ENCODE results near the gene RRAD. TPM values are rescaled to one million over a fixed set of nuclear protein-coding genes. Genes with fewer than 3 reads are reported as not detected.

The RRAD gene
- total RNA-seq, 1 donor from 2014 or later: 12.1 TPM

DNA sequence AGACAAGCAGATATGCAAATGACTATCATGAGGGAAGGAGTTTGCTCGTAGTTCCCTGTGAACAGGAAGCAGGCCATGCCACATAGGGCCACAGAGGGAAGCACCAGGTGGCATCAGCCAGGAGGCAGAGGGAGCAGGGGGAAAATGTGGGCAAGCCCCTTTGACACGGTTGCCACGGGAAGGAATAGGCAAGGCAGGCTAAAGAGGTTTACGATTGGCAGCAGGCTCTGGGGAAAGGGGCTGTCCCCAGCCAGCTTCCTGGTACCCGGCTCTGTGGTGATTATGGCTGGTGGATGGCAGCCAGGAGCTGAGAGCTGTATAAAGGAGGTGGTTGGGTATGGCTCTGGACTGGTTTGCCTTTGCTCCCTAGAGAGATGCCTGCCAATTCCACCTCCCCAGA lies 36.6 kb upstream of the RRAD start:
- Histone ChIP-seq H3K4me1 (ENCODE audit: insufficient read depth, low read length) (no peaks in the 10 kb centered on the region), H3K4me2 (ENCODE audit: low read length) (no peak overlapping the region), H3K9ac (ENCODE audit: low read length) (no peak overlapping the region), H3K4me3 (ENCODE audit: insufficient read depth, low read depth, low read length) (no peak overlapping the region), H2AFZ (ENCODE audit: low read depth, low read length) (no peak overlapping the region), H3K27me3 (ENCODE audit: insufficient read depth, low read length) (peaks cover 12% of the 10 kb centered on the region), H3K9me3 (ENCODE audit: insufficient read depth, low read depth, low read length) (no peaks in the 10 kb centered on the region), H3K36me3 (ENCODE audit: insufficient read depth, low read length) (no peaks in the 10 kb centered on the region), H3K79me2 (ENCODE audit: insufficient read depth, low read length) (no peaks in the 10 kb centered on the region), H3K27ac (ENCODE audit: low read depth, low read length) (no peak overlapping the region), H4K20me1 (ENCODE audit: insufficient read depth, low read length) (no peaks in the 10 kb centered on the region)
- Mint-ChIP-seq H3K4me1 (ENCODE audit: low read depth, unreplicated experiment) (no peaks in the 10 kb centered on the region), H3K4me3 (ENCODE audit: unreplicated experiment) (no peak overlapping the region), H3K9me3 (ENCODE audit: unreplicated experiment) (peaks cover 1% of the 10 kb centered on the region), H3K27ac (ENCODE audit: unreplicated experiment) (peak overlapping the region; percentile 53), H3K36me3 (ENCODE audit: low read depth, unreplicated experiment) (peaks cover 2% of the 10 kb centered on the region), H3K27me3 (ENCODE audit: low read depth, unreplicated experiment) (peaks cover 42% of the 10 kb centered on the region)
- DNase-seq (ENCODE audit: low read depth) (no peak), FAIRE-seq (no peak)
- no peak for TF ChIP-seq EZH2 (IDR thresholded peaks at IDR 0.05; ENCODE audit: insufficient read depth, low read length)

DNA sequence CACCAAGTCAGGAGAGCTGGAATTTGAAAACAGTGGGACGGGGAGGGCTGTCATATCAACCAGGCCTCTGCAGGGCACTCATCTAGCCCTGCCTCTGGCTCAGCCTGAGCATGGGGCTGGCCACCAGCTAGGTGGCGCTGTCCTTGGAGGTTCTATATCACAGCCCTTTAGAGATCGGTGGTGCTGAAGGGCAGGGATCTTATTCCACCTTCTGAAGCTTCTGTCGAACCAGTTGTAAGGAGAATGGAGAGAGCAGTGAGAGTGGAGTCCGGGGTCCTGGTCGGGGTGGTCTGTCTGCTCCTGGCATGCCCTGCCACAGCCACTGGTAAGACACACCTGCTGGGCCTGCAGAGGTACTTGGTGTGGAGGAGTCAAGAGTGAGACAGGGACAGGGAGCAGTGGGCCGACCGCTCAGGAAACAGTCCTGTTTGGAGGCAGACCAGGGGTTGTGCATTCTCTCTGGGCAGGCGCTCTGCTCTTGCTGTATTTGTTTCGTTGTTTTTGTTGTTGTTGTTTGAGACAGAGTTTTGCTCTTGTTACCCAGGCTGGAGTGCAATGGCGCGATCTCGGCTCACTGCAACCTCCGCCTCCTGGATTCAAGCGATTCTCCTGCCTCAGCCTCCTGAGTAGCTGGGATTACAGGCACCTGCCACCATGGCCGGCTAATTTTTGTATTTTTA lies 35.9 kb upstream of the RRAD start, which contains the start of gene CES3:
Gene CES3, plus strand, starts transcription at position 202 of the 680 bp plus-strand sequence. Its CDS starts 42 bp downstream, at position 244.
- Histone ChIP-seq H3K27ac (ENCODE audit: low read depth, low read length) (no peak within 1 kb of the TSS), H3K9me3 (ENCODE audit: insufficient read depth, low read depth, low read length) (no peaks in the 10 kb centered on the region), H3K4me1 (ENCODE audit: insufficient read depth, low read length) (no peaks in the 10 kb centered on the region), H3K79me2 (ENCODE audit: insufficient read depth, low read length) (no peaks in the 10 kb centered on the region), H3K9ac (ENCODE audit: low read length) (no peak within 1 kb of the TSS), H3K36me3 (ENCODE audit: insufficient read depth, low read length) (no peaks in the 10 kb centered on the region), H3K4me2 (ENCODE audit: low read length) (no peak within 1 kb of the TSS), H3K27me3 (ENCODE audit: insufficient read depth, low read length) (peaks cover 15% of the 10 kb centered on the region), H4K20me1 (ENCODE audit: insufficient read depth, low read length) (no peaks in the 10 kb centered on the region), H2AFZ (ENCODE audit: low read depth, low read length) (peak within 1 kb of the TSS; percentile 38), H3K4me3 (ENCODE audit: insufficient read depth, low read depth, low read length) (no peak within 1 kb of the TSS)
- FAIRE-seq (peak; percentile 58), DNase-seq (ENCODE audit: low read depth) (peak; percentile 24)
- peak within 1 kb of the TSS; percentile 20 for H3K4me3 Mint-ChIP-seq (ENCODE audit: unreplicated experiment)
- peaks cover 38% of the 10 kb centered on the region for H3K27me3 Mint-ChIP-seq (ENCODE audit: low read depth, unreplicated experiment)
- no peaks in the 10 kb centered on the region for H3K4me1 Mint-ChIP-seq (ENCODE audit: low read depth, unreplicated experiment)
- TF ChIP-seq EZH2 (IDR thresholded peaks at IDR 0.05; ENCODE audit: insufficient read depth, low read length): no peak
- TF ChIP-seq, protein P1, sequence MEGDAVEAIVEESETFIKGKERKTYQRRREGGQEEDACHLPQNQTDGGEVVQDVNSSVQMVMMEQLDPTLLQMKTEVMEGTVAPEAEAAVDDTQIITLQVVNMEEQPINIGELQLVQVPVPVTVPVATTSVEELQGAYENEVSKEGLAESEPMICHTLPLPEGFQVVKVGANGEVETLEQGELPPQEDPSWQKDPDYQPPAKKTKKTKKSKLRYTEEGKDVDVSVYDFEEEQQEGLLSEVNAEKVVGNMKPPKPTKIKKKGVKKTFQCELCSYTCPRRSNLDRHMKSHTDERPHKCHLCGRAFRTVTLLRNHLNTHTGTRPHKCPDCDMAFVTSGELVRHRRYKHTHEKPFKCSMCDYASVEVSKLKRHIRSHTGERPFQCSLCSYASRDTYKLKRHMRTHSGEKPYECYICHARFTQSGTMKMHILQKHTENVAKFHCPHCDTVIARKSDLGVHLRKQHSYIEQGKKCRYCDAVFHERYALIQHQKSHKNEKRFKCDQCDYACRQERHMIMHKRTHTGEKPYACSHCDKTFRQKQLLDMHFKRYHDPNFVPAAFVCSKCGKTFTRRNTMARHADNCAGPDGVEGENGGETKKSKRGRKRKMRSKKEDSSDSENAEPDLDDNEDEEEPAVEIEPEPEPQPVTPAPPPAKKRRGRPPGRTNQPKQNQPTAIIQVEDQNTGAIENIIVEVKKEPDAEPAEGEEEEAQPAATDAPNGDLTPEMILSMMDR (IDR thresholded peaks at IDR 0.05; ENCODE audit: insufficient read depth, low read depth, low read length): peak; percentile 84
- peaks cover 2% of the 10 kb centered on the region for H3K36me3 Mint-ChIP-seq (ENCODE audit: low read depth, unreplicated experiment)
- peak within 1 kb of the TSS; percentile 53 for H3K27ac Mint-ChIP-seq (ENCODE audit: unreplicated experiment)
- H3K9me3 Mint-ChIP-seq (ENCODE audit: unreplicated experiment): peaks cover 1% of the 10 kb centered on the region

DNA sequence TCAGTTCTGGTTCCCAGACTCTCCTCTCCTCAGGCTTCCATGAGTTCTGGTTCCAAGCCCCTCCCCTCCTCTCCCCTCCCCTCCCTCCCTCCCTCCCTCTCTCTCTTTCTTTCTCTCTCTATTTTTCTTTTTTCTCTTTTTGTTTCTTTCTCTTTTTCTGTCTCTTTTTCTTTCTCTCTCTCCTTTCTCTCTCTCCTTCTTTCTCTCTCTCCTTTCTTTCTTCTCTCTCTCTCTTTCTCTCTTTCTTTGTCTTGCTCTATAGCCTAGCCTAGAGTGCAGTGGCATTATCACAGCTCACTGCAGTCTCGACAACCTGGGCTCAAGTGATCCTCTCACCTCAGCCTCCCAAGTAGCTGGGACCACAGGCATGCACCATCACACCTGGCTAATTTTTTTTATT lies 34.9 kb upstream of the RRAD start:
- Mint-ChIP-seq H3K9me3 (ENCODE audit: unreplicated experiment) (peaks cover 1% of the 10 kb centered on the region), H3K36me3 (ENCODE audit: low read depth, unreplicated experiment) (peaks cover 2% of the 10 kb centered on the region), H3K27me3 (ENCODE audit: low read depth, unreplicated experiment) (peaks cover 34% of the 10 kb centered on the region), H3K27ac (ENCODE audit: unreplicated experiment) (no peak overlapping the region), H3K4me3 (ENCODE audit: unreplicated experiment) (no peak overlapping the region), H3K4me1 (ENCODE audit: low read depth, unreplicated experiment) (no peaks in the 10 kb centered on the region)
- H3K79me2 ChIP-seq (ENCODE audit: insufficient read depth, low read length): no peaks in the 10 kb centered on the region
- no peaks in the 10 kb centered on the region for H3K36me3 ChIP-seq (ENCODE audit: insufficient read depth, low read length)
- no peak overlapping the region for H3K27ac ChIP-seq (ENCODE audit: low read depth, low read length)
- H4K20me1 ChIP-seq (ENCODE audit: insufficient read depth, low read length): no peaks in the 10 kb centered on the region
- H3K27me3 ChIP-seq (ENCODE audit: insufficient read depth, low read length): peaks cover 13% of the 10 kb centered on the region
- H3K4me1 ChIP-seq (ENCODE audit: insufficient read depth, low read length): no peaks in the 10 kb centered on the region
- FAIRE-seq (no peak), DNase-seq (ENCODE audit: low read depth) (no peak)
- TF ChIP-seq, protein P1 (IDR thresholded peaks at IDR 0.05; ENCODE audit: insufficient read depth, low read depth, low read length): no peak
- no peak for TF ChIP-seq EZH2 (IDR thresholded peaks at IDR 0.05; ENCODE audit: insufficient read depth, low read length)
- no peak overlapping the region for H2AFZ ChIP-seq (ENCODE audit: low read depth, low read length)
- H3K9ac ChIP-seq (ENCODE audit: low read length): no peak overlapping the region
- no peaks in the 10 kb centered on the region for H3K9me3 ChIP-seq (ENCODE audit: insufficient read depth, low read depth, low read length)
- no peak overlapping the region for H3K4me3 ChIP-seq (ENCODE audit: insufficient read depth, low read depth, low read length)
- H3K4me2 ChIP-seq (ENCODE audit: low read length): no peak overlapping the region

All from astrocyte (in vitro differentiated cells and primary cell).